PC-3 (cell line): ENCODE measurements around the gene SLC25A18. TPM values are rescaled to one million over a fixed set of nuclear protein-coding genes. Genes with fewer than 3 reads are reported as not detected.

ENCODE experiments used
- ATAC-seq: fragments of 200-7000 bp; cut with Tn5 transposase; 2 replicates; pipeline ENCODE4 v1.9.1; 2020; ENCODE audit warnings: mild to moderate bottlenecking, moderate library complexity
- BruUV-seq: library from RNA; stranded (reverse); fragments of 400-500 nt; replicated peaks from 2 replicates; lab custom pipeline; 2021; lab: Mats Ljungman, UMichigan
- CTCF ChIA-PET: fragments of 300-600 bp; sonication (Branson Sonifier 250); formaldehyde crosslinking; loops from one replicate; lab custom pipeline; 2022; ENCODE audit warnings: antibody characterized with exemption; lab: Charles Lee
- POLR2A ChIA-PET: fragments of 300-600 bp; sonication (Branson Sonifier 250); formaldehyde crosslinking; loops from one replicate; lab custom pipeline; 2022; ENCODE audit warnings: antibody characterized with exemption; ENCODE audit not compliant: unreplicated experiment; lab: Charles Lee
- DNase-seq: peaks from one replicate; pipeline ENCODE4 v3.0.0-alpha.2; 2015
- H2AFZ ChIP-seq: fragments of 300-600 bp; sonication (generic); 2 replicates; pipeline ENCODE4 v1.6.0; 2016; ENCODE audit warnings: antibody characterized with exemption, low read length
- H3F3A ChIP-seq: fragments of 300-600 bp; sonication (generic); one replicate; pipeline ENCODE4 v1.6.0; 2017; ENCODE audit warnings: antibody characterized with exemption, low read length, control low read depth, mild to moderate bottlenecking; ENCODE audit not compliant: unreplicated experiment
- H3K27ac ChIP-seq: fragments of 300-600 bp; sonication (generic); 2 replicates; pipeline ENCODE4 v1.5.1; 2016; ENCODE audit warnings: mild to moderate bottlenecking, low read length
- H3K27me3 ChIP-seq: fragments of 300-600 bp; sonication (generic); 2 replicates; pipeline ENCODE4 v1.6.1; 2016; ENCODE audit warnings: low read length, mixed read lengths
- H3K36me3 ChIP-seq: fragments of 300-600 bp; sonication (generic); 2 replicates; pipeline ENCODE4 v1.6.1; 2016; ENCODE audit warnings: low read depth, mixed run types, low read length, mixed read lengths
- H3K4me1 ChIP-seq: fragments of 300-600 bp; sonication (generic); 2 replicates; pipeline ENCODE4 v1.5.1; 2016; ENCODE audit warnings: low read length; ENCODE audit not compliant: insufficient read depth
- H3K4me2 ChIP-seq: fragments of 300-600 bp; sonication (generic); 2 replicates; pipeline ENCODE4 v1.6.0; 2016; ENCODE audit warnings: low read length
- H3K4me3 ChIP-seq: fragments of 300-600 bp; sonication (generic); 2 replicates; pipeline ENCODE4 v1.5.1; 2016; ENCODE audit warnings: mild to moderate bottlenecking, low read length, mixed read lengths
- H3K79me2 ChIP-seq: fragments of 300-600 bp; sonication (generic); 2 replicates; pipeline ENCODE4 v1.6.1; 2017; ENCODE audit warnings: low read length, mixed read lengths
- H3K9ac ChIP-seq: fragments of 300-600 bp; sonication (generic); 2 replicates; pipeline ENCODE4 v1.6.0; 2016; ENCODE audit warnings: mild to moderate bottlenecking, low read length
- H3K9me2 ChIP-seq: fragments of 300-600 bp; sonication (generic); replicated peaks from 2 replicates; pipeline ENCODE4 v1.6.1; 2016; ENCODE audit warnings: mixed run types, low read length, mixed read lengths
- H3K9me3 ChIP-seq: fragments of 300-600 bp; sonication (generic); 2 replicates; pipeline ENCODE4 v1.6.1; 2016; ENCODE audit warnings: low read length, mixed read lengths
- H4K20me1 ChIP-seq: fragments of 300-600 bp; sonication (generic); 2 replicates; pipeline ENCODE4 v1.6.1; 2016; ENCODE audit warnings: low read length, mixed read lengths
- CTCF ChIP-seq: fragments of 300-600 bp; sonication (generic); conservative IDR thresholded peaks from 2 replicates; pipeline ENCODE4 v1.5.1; 2017; ENCODE audit warnings: antibody characterized with exemption, low read depth, mild to moderate bottlenecking, low read length
- EZH2 ChIP-seq: fragments of 300-600 bp; sonication (generic); IDR thresholded peaks from one replicate; pipeline ENCODE4 v1.6.1; 2017; ENCODE audit warnings: antibody characterized with exemption, mild to moderate bottlenecking, low read length; ENCODE audit not compliant: unreplicated experiment
- EZH2phosphoT487 ChIP-seq: fragments of 300-600 bp; sonication (generic); IDR thresholded peaks from 2 replicates; pipeline ENCODE4 v1.6.1; 2018; ENCODE audit warnings: mild to moderate bottlenecking, antibody characterized with exemption, low read length, borderline replicate concordance
- intact Hi-C: fragments of 100-400 bp; cut with micrococcal nuclease; formaldehyde crosslinking; loops from 2 replicates; pipeline ENCODE4 v1.9.0; 2023
- total RNA-seq: library from RNA; depleted of rRNA; stranded (reverse); fragments of >200 nt; gene quantifications from 2 replicates; pipeline ENCODE4 v1.2.3, GENCODE V29; 2014

The SLC25A18 gene
- total RNA-seq, 1 experiment from 2014 or later, result 0.22 TPM

- POLR2A ChIA-PET, result no interaction called here
- Histone ChIP-seq H3K27me3 (no peaks in the 10 kb centered on the region), H3K9me3 (no peaks in the 10 kb centered on the region), H3K4me3 (no peak overlapping the region), H4K20me1 (no peaks in the 10 kb centered on the region), H3K4me1 (peaks cover 15% of the 10 kb centered on the region; the same call in 1 of the 2 replicates), H3F3A (no peaks in the 10 kb centered on the region), H3K27ac (peak overlapping the region; percentile 56), H3K4me2 (no peak overlapping the region), H3K9ac (0 out of 2 replicates have a peak overlapping the region, but pooled peaks have one; percentile 15), H3K9me2 (no peaks in the 10 kb centered on the region), H3K36me3 (no peaks in the 10 kb centered on the region), H3K79me2 (no peaks in the 10 kb centered on the region), H2AFZ (no peak overlapping the region)
- DNase-seq (peak; percentile 87), ATAC-seq (peak; percentile 90)
- no TSS peak for BruUV-seq
- CTCF ChIA-PET, result interaction anchor here (0.6 kb wide), 1 partner anchor 63 kb away, joined by 6 read pairs; no protein-coding TSS in a partner anchor
- TF ChIP-seq EZH2 (no peak), CTCF (no peak), EZH2phosphoT487 (no peak)
- intact Hi-C loops, result no loop called here
Measured at GRCh38 chr22:17576470-17576869, 13.2 kb downstream of the SLC25A18 start.

GRCh38 chr22:17578136-17578754, 14.9 kb downstream of the SLC25A18 start:
- Histone ChIP-seq H3K36me3 (no peaks in the 10 kb centered on the region), H2AFZ (no peak overlapping the region), H3K79me2 (no peaks in the 10 kb centered on the region), H3K4me2 (no peak overlapping the region), H3K27ac (no peak overlapping the region), H3F3A (no peaks in the 10 kb centered on the region), H3K9ac (no peak overlapping the region), H4K20me1 (no peaks in the 10 kb centered on the region), H3K4me1 (peaks cover 15% of the 10 kb centered on the region; the same call in 1 of the 2 replicates), H3K27me3 (no peaks in the 10 kb centered on the region), H3K9me2 (no peaks in the 10 kb centered on the region), H3K4me3 (no peak overlapping the region), H3K9me3 (no peaks in the 10 kb centered on the region)
- ChIA-PET CTCF (no interaction called here), POLR2A (no interaction called here)
- DNase-seq (peak; percentile 37), ATAC-seq (peak; percentile 27; the same call in 1 of the 2 replicates)
- BruUV-seq, result no TSS peak
- intact Hi-C loops, result no loop called here
- TF ChIP-seq EZH2phosphoT487, result no peak
- no peak for TF ChIP-seq EZH2

- Histone ChIP-seq H3K9me2 (no peaks in the 10 kb centered on the region), H3K9ac (no peak overlapping the region), H3K4me2 (no peak overlapping the region), H3K4me3 (no peak overlapping the region), H3K27me3 (no peaks in the 10 kb centered on the region), H3K9me3 (no peaks in the 10 kb centered on the region), H3K36me3 (no peaks in the 10 kb centered on the region), H3K4me1 (peaks cover 15% of the 10 kb centered on the region; the same call in 1 of the 2 replicates), H3K27ac (no peak overlapping the region), H2AFZ (no peak overlapping the region), H4K20me1 (no peaks in the 10 kb centered on the region), H3K79me2 (no peaks in the 10 kb centered on the region), H3F3A (no peaks in the 10 kb centered on the region)
- ChIA-PET POLR2A (no interaction called here), CTCF (no interaction called here)
- DNase-seq (no peak), ATAC-seq (no peak)
- no TSS peak for BruUV-seq
- TF ChIP-seq CTCF, result no peak
- TF ChIP-seq EZH2, result no peak
- no peak for TF ChIP-seq EZH2phosphoT487
- intact Hi-C loops, result no loop called here
Measured at GRCh38 chr22:17579535-17579981, 16.3 kb downstream of the SLC25A18 start.
